Subcutaneous abdominal adipose tissue (tissue), 5 donors: ENCODE results near the gene CD37.

ENCODE experiments used
- H3K27ac ChIP-seq: one replicate; pipeline ENCODE4 v1.7.0; 2013; ENCODE audit warnings: low read depth, mild to moderate bottlenecking, inconsistent platforms, low read length, moderate library complexity
- H3K27me3 ChIP-seq, 5 donors: one replicate each; pipeline ENCODE4 v1.7.0; 2013; ENCODE audit warnings: low read length in 5 of 5, inconsistent platforms in 1 of 5; ENCODE audit not compliant: control insufficient read depth in 5 of 5, insufficient read depth in 4 of 5
- H3K36me3 ChIP-seq, 5 donors: one replicate each; pipeline ENCODE4 v1.7.0; 2013; ENCODE audit warnings: low read length in 5 of 5; ENCODE audit not compliant: control insufficient read depth in 5 of 5, insufficient read depth in 5 of 5
- H3K4me1 ChIP-seq, 5 donors: one replicate each; pipeline ENCODE4 v1.7.0; 2013; ENCODE audit warnings: low read length in 5 of 5, mild to moderate bottlenecking in 3 of 5, moderate library complexity in 1 of 5; ENCODE audit not compliant: control insufficient read depth in 5 of 5, insufficient read depth in 5 of 5
- H3K4me3 ChIP-seq, 5 donors: one replicate each; pipeline ENCODE4 v1.7.0; 2013; ENCODE audit warnings: low read length in 5 of 5, low read depth in 1 of 5
- H3K9ac ChIP-seq, 5 donors: one replicate each; pipeline ENCODE4 v1.7.0; 2013; ENCODE audit warnings: low read length in 5 of 5, mild to moderate bottlenecking in 4 of 5, moderate library complexity in 3 of 5
- H3K9me3 ChIP-seq, 5 donors: one replicate each; pipeline ENCODE4 v1.7.0; 2013; ENCODE audit warnings: low read length in 5 of 5; ENCODE audit not compliant: control insufficient read depth in 5 of 5
- donor health status: healthy.
- donor health status: healthy.
- donor health status: healthy.
- donor health status: healthy.
- donor health status: healthy.

Gene CD37

DNA sequence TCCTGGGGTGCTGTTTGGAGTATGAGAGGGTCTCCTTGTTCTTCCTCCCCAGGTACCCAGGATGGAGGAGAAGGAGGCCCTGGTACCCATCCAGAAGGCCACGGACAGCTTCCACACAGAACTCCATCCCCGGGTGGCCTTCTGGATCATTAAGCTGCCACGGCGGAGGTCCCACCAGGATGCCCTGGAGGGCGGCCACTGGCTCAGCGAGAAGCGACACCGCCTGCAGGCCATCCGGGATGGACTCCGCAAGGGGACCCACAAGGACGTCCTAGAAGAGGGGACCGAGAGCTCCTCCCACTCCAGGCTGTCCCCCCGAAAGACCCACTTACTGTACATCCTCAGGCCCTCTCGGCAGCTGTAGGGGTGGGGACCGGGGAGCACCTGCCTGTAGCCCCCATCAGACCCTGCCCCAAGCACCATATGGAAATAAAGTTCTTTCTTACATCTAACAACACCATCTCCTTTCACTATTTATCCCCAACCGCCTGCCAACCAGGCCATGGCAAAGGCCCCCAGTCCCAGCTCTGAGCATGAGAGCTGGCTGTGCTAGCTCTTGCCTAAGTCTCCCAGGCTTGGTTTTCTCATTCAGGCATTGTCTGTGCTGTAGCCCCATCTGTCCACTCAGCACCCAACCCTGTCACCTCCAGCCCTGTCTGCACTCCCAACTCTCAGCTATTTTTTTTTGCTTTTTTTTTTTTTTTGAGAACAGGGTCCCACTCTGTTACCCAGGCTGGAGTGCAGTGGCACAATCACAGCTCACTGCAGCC lies 39.6 kb downstream of the CD37 start:
- peaks cover 0 to 6% (median 0%) of the 10 kb centered on the region in 5 donors for H3K4me1 ChIP-seq
- peaks cover 1 to 6% (median 5%) of the 10 kb centered on the region in 5 donors for H3K9me3 ChIP-seq
- H3K9ac ChIP-seq: no peak overlapping the region
- no peaks in the 10 kb centered on the region for H3K36me3 ChIP-seq
- no peak overlapping the region for H3K27ac ChIP-seq
- H3K27me3 ChIP-seq: peaks cover 0 to 6% (median 2%) of the 10 kb centered on the region in 5 donors
- H3K4me3 ChIP-seq: no peak overlapping the region

DNA sequence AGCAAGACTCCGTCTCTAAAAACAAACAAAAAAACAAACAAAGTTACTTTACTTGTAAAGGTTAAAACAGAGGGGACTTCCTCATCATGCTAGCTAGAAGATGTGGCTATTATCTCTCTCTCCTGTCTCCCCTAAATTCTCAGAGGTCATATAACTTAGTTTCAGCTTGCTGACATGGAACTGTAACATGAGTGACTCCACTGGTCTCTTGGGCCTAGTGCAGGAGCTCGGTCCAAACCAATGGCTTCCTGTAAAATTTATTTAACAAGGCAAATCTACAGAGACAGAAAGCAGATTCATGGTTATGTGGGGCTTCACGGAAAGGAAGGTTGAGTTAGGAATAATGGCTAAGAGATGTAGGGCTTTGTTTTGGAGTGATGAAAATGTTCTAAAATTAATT lies 43.3 kb downstream of the CD37 start:
- Histone ChIP-seq H3K4me3 (no peak overlapping the region), H3K27ac (no peak overlapping the region), H3K9me3 (peaks cover 4 to 9% (median 7%) of the 10 kb centered on the region in 5 donors), H3K27me3 (peaks cover 0 to 6% (median 2%) of the 10 kb centered on the region in 5 donors), H3K4me1 (no peaks in the 10 kb centered on the region), H3K9ac (no peak overlapping the region), H3K36me3 (no peaks in the 10 kb centered on the region)

DNA sequence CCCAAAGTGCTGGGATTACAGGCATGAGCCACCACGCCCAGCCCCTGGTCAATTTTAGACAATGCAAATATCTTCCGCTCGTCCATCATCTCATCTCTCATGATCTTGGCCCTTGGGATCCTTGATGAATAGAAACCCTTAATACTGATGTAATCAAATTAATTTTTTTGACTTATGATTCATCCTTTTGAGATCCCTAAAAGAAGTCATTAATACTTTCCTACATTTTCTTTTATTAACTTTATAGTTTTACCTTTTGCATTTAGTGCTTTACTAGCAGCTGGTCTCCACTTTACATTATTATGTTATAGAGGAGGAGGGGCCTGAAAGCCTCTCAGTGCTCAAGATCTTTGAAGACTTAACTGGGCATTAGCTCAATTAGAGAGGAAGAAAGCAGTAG lies 45.2 kb downstream of the CD37 start:
- Histone ChIP-seq H3K4me3 (no peak overlapping the region), H3K4me1 (no peaks in the 10 kb centered on the region), H3K36me3 (no peaks in the 10 kb centered on the region), H3K27me3 (peaks cover 0 to 6% (median 2%) of the 10 kb centered on the region in 5 donors), H3K9me3 (peaks cover 4 to 9% (median 7%) of the 10 kb centered on the region in 5 donors), H3K9ac (no peak overlapping the region), H3K27ac (no peak overlapping the region)

DNA sequence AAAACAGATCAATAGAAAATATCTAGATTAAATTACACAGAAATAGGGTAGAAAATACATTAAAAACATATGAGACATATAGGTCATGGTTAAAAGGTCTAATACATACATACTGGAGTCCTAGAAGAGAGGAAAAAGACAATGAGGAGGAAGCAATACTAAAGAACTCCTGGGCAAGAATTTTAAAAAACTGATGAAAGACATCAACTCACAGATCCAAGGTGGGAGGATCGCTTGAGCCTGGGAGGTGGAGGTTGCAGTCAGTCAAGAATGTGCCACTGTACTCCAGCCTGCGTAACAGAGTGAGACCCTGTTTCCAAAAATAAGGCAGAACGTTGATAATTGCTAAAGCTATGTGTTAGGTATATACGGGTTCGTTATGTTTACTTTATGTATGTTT lies 47.4 kb downstream of the CD37 start:
- no peak overlapping the region for H3K4me3 ChIP-seq
- no peak overlapping the region for H3K27ac ChIP-seq
- no peaks in the 10 kb centered on the region for H3K36me3 ChIP-seq
- no peaks in the 10 kb centered on the region for H3K4me1 ChIP-seq
- H3K27me3 ChIP-seq: no peaks in the 10 kb centered on the region
- peaks cover 4 to 9% (median 7%) of the 10 kb centered on the region in 5 donors for H3K9me3 ChIP-seq
- H3K9ac ChIP-seq: no peak overlapping the region

DNA sequence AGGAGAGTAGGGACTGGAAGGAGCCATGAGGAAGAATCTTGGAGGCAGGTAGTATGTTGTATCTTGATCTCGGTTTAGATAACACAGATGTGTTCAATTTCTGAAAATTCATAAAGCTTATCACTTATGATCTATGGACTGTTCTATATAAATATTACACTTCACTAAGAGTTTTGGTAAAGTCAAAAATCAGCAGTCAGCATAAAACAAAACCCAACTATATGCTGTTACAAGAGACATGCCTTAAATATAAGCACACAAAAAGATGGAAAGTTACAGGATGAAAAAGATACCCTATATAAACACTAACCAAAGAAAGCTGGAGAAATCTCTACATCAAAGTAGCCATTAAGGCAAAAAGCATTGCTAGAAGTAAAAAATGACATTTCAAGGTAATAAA lies 48.4 kb downstream of the CD37 start:
- Histone ChIP-seq H3K4me1 (peaks cover 0 to 2% (median 0%) of the 10 kb centered on the region in 5 donors), H3K27ac (no peak overlapping the region), H3K9ac (no peak overlapping the region), H3K9me3 (peaks cover 4 to 9% (median 7%) of the 10 kb centered on the region in 5 donors), H3K36me3 (no peaks in the 10 kb centered on the region), H3K27me3 (peaks cover 0 to 3% (median 0%) of the 10 kb centered on the region in 5 donors), H3K4me3 (no peak overlapping the region)

DNA sequence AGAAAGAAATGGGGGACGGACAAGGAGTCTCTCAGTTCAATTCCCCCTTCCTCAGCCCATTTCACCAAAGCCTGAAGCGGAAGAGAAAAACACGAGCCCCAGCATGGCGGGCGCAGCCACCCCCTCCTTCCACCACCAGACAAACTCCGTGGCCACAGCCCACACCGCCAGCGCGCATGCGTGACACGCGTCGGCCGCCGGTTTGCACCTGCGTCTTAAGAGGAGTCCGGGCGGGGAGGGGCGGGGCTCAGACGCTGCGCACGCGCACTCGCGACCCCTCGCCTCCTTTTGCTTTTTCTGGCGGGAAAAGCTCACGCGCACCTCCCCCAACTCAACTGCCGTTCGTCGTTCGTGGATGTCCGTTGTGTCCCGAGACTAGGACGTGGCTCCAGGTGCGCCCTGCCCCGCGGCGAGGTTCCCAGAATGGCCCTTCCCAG lies 52.7 kb downstream of the CD37 start, which contains the start of gene KASH5:
TSS of gene KASH5 (plus strand) at position 314 of the 437 bp plus-strand sequence. CDS start 2,635 bp downstream, outside the sequence.
- Histone ChIP-seq H3K27ac (no peak within 1 kb of the TSS), H3K9ac (no peak within 1 kb of the TSS), H3K9me3 (peaks cover 0 to under 1% (median 0%) of the 10 kb centered on the region in 5 donors), H3K27me3 (peaks cover 0 to 9% (median 4%) of the 10 kb centered on the region in 5 donors), H3K4me3 (peak within 1 kb of the TSS in 2 of 5 donors; percentile 11 to 45), H3K4me1 (peaks cover 0 to 2% (median 0%) of the 10 kb centered on the region in 5 donors), H3K36me3 (no peaks in the 10 kb centered on the region)

DNA sequence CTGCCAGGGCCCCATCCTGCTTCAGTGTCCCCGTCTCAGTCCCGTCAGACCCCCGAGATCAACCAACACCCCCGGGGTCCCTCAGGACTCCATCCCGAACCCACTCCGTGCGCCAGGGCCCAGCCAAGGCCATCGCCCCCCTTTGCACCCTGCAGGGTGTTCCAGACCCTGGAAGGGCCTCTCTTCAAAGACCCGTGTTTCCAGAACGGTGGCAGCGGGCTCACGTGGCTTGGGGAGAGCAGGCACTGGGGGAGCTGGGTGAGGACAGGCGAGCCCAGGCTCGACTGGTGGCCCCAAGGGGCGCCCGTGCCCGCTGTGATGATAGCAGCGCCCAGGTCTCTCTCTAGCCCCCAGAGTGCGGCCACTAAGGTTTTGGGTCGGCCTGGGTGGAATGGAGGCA lies 54.2 kb downstream of the CD37 start:
- Histone ChIP-seq H3K9ac (no peak overlapping the region), H3K27me3 (peaks cover 0 to 12% (median 8%) of the 10 kb centered on the region in 5 donors), H3K4me3 (no peak overlapping the region), H3K4me1 (peaks cover 0 to 2% (median 0%) of the 10 kb centered on the region in 5 donors), H3K36me3 (no peaks in the 10 kb centered on the region), H3K27ac (no peak overlapping the region), H3K9me3 (no peaks in the 10 kb centered on the region)
